ENCODE measurements around the gene PSPH.
A peak's percentile ranks its signal among the peaks of the same experiment; 100 is the strongest.
"Not testable (repeated sequence)": the region's sequence is repeated elsewhere in the genome, so short reads cannot be mapped to it uniquely, and the experiment has no call there.

PSPH gene

GRCh38 chr7:56030340-56030739 lies 20.9 kb downstream of the PSPH start:
- TF ChIP-seq CTCF (conservative IDR thresholded peaks at IDR 0.05): no peak
- H3K27ac ChIP-seq: no peak overlapping the region

GRCh38 chr7:56028942-56029630 lies 22.2 kb downstream of the PSPH start:
- no peak for TF ChIP-seq CTCF (conservative IDR thresholded peaks at IDR 0.05)

GRCh38 chr7:56026538-56026937 lies 24.7 kb downstream of the PSPH start:
- H3K27ac ChIP-seq: no peak overlapping the region
- TF ChIP-seq CTCF (conservative IDR thresholded peaks at IDR 0.05): no peak

More at GRCh38 chr7:56028942-56029630, 22.2 kb downstream of the PSPH start:
- H3K27ac ChIP-seq: no peak overlapping the region

- no peak overlapping the region for H3K27ac ChIP-seq
- no peak for TF ChIP-seq CTCF (conservative IDR thresholded peaks at IDR 0.05)
Measured at GRCh38 chr7:56023500-56023899, 27.7 kb downstream of the PSPH start.

GRCh38 chr7:56019501-56019900 lies 31.7 kb downstream of the PSPH start:
- TF ChIP-seq CTCF (conservative IDR thresholded peaks at IDR 0.05): no peak
- no peak overlapping the region for H3K27ac ChIP-seq

- H3K27ac ChIP-seq: not testable (repeated sequence)
Measured at GRCh38 chr7:56017015-56017414, 34.2 kb downstream of the PSPH start.

- TF ChIP-seq CTCF (conservative IDR thresholded peaks at IDR 0.05): no peak
- H3K27ac ChIP-seq: peak overlapping the region; percentile 85
Measured at GRCh38 chr7:56009695-56010094, 41.5 kb downstream of the PSPH start.

- no peak for TF ChIP-seq CTCF (conservative IDR thresholded peaks at IDR 0.05)
- H3K27ac ChIP-seq: peak overlapping the region; percentile 85
Measured at GRCh38 chr7:56007891-56008290, 43.4 kb downstream of the PSPH start.
